ENCODE data around the gene KCTD14. TPM values are rescaled to one million over a fixed set of nuclear protein-coding genes. Genes with fewer than 3 reads are reported as not detected.
"Not testable (repeated sequence)": the region's sequence is repeated elsewhere in the genome, so short reads cannot be mapped to it uniquely, and the experiment has no call there.

KCTD14 gene
- total and polyA plus RNA-seq, 2 experiments from 2014 or later, result 6.0 to 8.1 TPM

DNA sequence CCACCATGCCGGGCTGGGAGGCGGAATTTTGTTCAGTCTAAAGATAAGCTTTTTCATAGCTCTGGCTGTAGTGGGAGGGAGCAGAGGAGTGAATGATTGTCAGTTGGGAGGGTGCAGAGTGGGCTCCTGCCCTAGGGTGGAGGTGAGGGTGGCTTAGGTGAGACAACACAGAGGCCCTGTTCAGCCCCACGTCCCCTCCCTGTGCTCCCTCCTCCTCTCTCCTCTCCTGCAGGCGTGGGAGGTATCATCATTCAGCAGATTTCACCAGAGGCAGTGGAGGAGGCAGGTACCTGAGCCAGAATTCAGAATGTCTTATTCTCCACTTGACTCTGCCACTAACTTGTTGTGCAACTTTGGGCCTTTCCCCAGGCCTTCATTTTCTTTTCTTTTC is 38.8 kb upstream of the KCTD14 start:
- Histone ChIP-seq H3K4me1 (ENCODE audit: insufficient read depth) (no peaks in the 10 kb centered on the region), H3K9me2 (replicated peaks; ENCODE audit: insufficient read depth) (no peaks in the 10 kb centered on the region), H3K27me3 (no peaks in the 10 kb centered on the region), H3K4me3 (no peak overlapping the region), H3K36me3 (replicated peaks; ENCODE audit: insufficient read depth, low read depth) (no peaks in the 10 kb centered on the region), H3K79me2 (no peaks in the 10 kb centered on the region), H3K27ac (no peak overlapping the region), H3K4me2 (no peak overlapping the region), H3K9me3 (ENCODE audit: low read depth) (no peaks in the 10 kb centered on the region), H2AFZ (no peak overlapping the region), H4K20me1 (ENCODE audit: insufficient read depth, poor library complexity, severe bottlenecking) (no peaks in the 10 kb centered on the region)
- no peak for DNase-seq (ENCODE audit: low spot score)
- no peak for TF ChIP-seq EZH2 (IDR thresholded peaks at IDR 0.05; ENCODE audit: borderline replicate concordance)
- no peak for TF ChIP-seq CTCF (IDR thresholded peaks at IDR 0.05; ENCODE audit: poor library complexity)
- no peak for TF ChIP-seq EZH2phosphoT487 (IDR thresholded peaks at IDR 0.05; ENCODE audit: low read depth, severe bottlenecking, unreplicated experiment)
- WGBS (ENCODE audit: low lambda C conversion rate, missing lambda C conversion rate), result 33% methylated on average over 4 of the region's 4 CpGs

DNA sequence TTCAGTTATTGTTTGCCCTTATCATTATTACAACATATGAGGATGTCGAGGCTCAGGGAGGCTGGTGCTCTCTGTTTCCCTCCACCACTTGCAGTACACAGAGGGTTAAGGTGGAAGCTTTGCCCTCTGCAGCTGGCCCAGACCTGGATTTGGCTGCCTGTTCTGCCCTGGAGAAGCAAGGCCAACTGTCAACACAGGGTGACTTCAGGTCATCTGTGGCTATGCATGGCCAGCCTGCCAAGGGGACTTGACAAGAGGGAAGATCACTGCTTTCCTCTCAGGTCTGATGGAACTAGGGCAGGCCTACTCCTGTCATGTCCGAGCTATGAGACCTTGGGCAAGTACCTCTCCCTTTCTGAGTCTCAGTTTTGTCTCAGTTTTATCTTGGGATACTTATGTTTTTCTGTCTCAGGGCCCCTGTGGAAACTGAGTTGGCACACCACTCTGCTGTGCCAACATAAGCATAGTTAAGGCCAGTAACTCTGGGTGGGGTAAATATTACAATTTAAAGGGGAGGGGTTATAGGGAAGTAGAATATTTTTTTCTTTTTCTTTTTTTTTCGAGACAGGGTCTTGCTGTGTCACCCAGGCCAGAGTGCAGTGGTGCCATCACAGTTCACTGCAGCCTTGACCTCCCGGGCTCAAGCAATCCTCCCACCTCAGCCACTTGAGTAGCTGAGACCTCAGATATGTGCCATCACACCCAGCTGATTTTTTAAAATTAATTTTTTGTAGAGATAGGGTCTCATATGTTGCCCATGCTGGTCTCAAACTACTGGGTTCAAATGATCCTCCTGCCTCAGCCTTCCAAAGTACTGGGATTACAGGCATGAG is 38.2 kb upstream of the KCTD14 start:
- Histone ChIP-seq H2AFZ (no peak overlapping the region), H3K9me3 (ENCODE audit: low read depth) (no peaks in the 10 kb centered on the region), H3K27ac (no peak overlapping the region)

GRCh38 chr11:78060533-78060932 is 37.5 kb upstream of the KCTD14 start:
- 97% methylated on average over 8 of the region's 8 CpGs for WGBS (ENCODE audit: low lambda C conversion rate, missing lambda C conversion rate)
- Histone ChIP-seq H2AFZ (no peak overlapping the region), H3K27ac (no peak overlapping the region), H3K36me3 (replicated peaks; ENCODE audit: insufficient read depth, low read depth) (no peaks in the 10 kb centered on the region), H3K4me3 (no peak overlapping the region), H3K4me1 (ENCODE audit: insufficient read depth) (no peaks in the 10 kb centered on the region), H3K9me2 (replicated peaks; ENCODE audit: insufficient read depth) (no peaks in the 10 kb centered on the region), H4K20me1 (ENCODE audit: insufficient read depth, poor library complexity, severe bottlenecking) (no peaks in the 10 kb centered on the region), H3K27me3 (no peaks in the 10 kb centered on the region), H3K79me2 (no peaks in the 10 kb centered on the region), H3K4me2 (no peak overlapping the region), H3K9me3 (ENCODE audit: low read depth) (no peaks in the 10 kb centered on the region)
- TF ChIP-seq CTCF (IDR thresholded peaks at IDR 0.05; ENCODE audit: poor library complexity) (no peak), EZH2phosphoT487 (IDR thresholded peaks at IDR 0.05; ENCODE audit: low read depth, severe bottlenecking, unreplicated experiment) (no peak), EZH2 (IDR thresholded peaks at IDR 0.05; ENCODE audit: borderline replicate concordance) (no peak)
- DNase-seq (ENCODE audit: low spot score), result no peak

More for the DNA sequence above, 38.2 kb upstream of the KCTD14 start:
- Histone ChIP-seq H3K36me3 (replicated peaks; ENCODE audit: insufficient read depth, low read depth) (no peaks in the 10 kb centered on the region), H3K4me1 (ENCODE audit: insufficient read depth) (no peaks in the 10 kb centered on the region), H3K4me3 (no peak overlapping the region), H4K20me1 (ENCODE audit: insufficient read depth, poor library complexity, severe bottlenecking) (no peaks in the 10 kb centered on the region), H3K9me2 (replicated peaks; ENCODE audit: insufficient read depth) (no peaks in the 10 kb centered on the region), H3K79me2 (no peaks in the 10 kb centered on the region), H3K27me3 (no peaks in the 10 kb centered on the region), H3K4me2 (no peak overlapping the region)
- no peak for DNase-seq (ENCODE audit: low spot score)
- WGBS (ENCODE audit: low lambda C conversion rate, missing lambda C conversion rate), result 72% methylated on average over 4 of the region's 4 CpGs
- TF ChIP-seq CTCF (IDR thresholded peaks at IDR 0.05; ENCODE audit: poor library complexity) (no peak), EZH2 (IDR thresholded peaks at IDR 0.05; ENCODE audit: borderline replicate concordance) (no peak), EZH2phosphoT487 (IDR thresholded peaks at IDR 0.05; ENCODE audit: low read depth, severe bottlenecking, unreplicated experiment) (no peak)

DNA sequence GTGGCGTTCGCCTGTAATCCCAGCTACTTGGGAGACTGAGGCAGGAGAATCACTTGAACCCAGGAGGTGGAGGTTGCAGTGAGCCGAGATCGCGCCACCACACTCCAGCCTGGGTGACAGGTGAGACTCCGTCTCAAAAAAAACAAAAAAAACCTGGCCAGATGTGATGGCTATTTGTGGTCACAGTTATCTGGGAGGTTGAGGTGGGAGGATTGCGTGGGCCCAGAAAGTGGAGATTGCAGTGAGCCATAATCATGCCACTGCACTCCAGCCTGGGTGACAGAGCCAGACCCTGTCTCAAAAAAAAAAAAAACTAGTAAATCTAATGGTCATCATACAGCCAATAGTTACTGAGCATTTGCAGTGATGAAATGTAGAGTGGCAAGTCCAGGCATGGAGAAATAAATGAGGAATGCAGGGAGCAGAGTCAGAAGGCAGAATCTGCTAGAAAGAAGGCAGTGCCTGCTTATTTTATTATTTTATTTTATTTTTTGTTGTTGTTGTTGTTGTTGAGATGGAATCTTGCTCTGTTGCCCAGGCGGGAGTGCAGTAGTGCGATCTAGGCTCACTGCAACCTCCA is 36.8 kb upstream of the KCTD14 start:
- WGBS (ENCODE audit: low lambda C conversion rate, missing lambda C conversion rate), result 97% methylated on average over 9 of the region's 9 CpGs
- H3K4me2 ChIP-seq; H3K4me1 ChIP-seq (ENCODE audit: insufficient read depth); H2AFZ ChIP-seq; H3K9me2 ChIP-seq (replicated peaks; ENCODE audit: insufficient read depth); DNase-seq (ENCODE audit: low spot score); H3K27me3 ChIP-seq; H3K4me3 ChIP-seq; H4K20me1 ChIP-seq (ENCODE audit: insufficient read depth, poor library complexity, severe bottlenecking); H3K27ac ChIP-seq; H3K9me3 ChIP-seq (ENCODE audit: low read depth); H3K36me3 ChIP-seq (replicated peaks; ENCODE audit: insufficient read depth, low read depth); H3K79me2 ChIP-seq: not testable (repeated sequence)
